Urothelium cell line (cell line): ENCODE measurements around the gene CIPC.
A peak's percentile ranks its signal among the peaks of the same experiment; 100 is the strongest.

ENCODE experiments used
- DNase-seq: peaks from one replicate; pipeline ENCODE4 v3.0.0; 2011; ENCODE audit warnings: low spot score, mixed read lengths
- FAIRE-seq: peaks from 2 replicates; lab custom pipeline; 2011; peaks lifted over from hg19 to GRCh38; lab: Jason Lieb, UNC

The CIPC gene

DNA sequence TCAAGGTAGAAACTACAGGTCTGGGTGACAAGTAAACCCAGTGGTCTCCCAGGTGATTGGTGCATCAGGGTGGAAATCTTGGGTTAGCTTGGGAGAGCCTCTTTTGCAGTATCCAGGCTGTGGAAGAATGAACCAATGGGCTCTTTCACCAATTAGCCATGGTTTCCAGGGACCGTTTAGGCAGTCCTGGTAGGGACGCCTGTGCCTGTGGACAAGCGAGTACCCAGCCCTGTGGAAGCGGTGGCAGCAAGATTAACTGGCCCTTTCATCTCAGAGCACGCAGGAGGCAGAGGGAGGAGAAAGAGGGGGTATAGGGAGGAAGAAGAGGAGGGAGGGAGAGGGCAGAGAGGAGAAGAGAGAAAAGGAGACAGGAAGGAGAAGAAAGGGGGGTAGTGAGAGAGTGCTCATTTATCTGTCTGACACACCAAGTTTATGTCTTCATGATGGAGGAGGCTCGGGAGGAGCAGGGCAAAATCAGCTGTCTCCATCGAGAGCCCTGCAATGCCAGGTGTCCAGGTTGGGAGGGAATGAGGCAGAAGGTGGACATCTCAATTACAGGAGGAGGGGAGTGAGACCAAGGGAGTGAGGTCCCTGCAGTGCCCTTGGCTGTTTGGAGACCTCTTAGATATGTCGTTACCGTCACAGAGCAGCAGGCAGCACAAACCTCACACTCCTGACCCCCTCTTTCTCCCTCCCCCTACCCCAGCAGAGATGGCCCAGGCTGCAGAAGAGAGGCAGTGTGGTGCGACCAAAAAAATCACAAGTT is 48.1 kb downstream of the CIPC start:
- DNase-seq (no peak), FAIRE-seq (peak; percentile 44)

DNA sequence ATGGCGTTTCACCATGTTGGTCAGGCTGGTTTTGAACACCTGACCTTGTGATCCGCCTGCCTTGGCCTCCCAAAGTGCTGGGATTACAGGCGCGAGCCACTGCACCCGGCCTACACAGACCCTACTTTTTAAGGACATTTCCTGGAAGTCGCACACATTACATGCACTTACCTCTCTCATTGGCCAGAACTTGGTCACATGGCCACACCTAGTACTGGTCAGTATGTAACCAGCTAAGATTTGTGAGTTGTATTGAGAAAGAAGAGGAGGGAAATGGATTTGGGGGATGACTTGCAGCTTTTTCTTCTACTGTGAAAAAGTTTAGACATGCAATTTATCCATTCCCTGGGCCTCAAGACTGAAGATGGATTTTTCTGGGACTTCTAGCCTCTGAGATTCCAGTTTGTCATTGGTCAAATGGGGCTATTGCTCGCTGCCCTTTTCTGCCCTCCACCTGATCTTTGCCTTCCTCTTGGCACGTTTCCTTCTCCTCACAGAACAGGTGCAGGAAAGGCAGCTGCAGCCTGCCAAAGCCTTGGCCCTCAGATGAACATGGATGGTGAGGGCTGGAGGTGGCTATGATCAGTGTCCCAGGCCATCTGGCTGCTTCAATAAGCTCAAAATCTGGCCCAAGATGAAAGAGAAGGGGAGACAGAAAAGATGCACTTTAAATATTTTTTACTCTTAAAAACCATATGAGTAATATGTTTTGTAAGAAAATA is 50.6 kb downstream of the CIPC start:
- DNase-seq (no peak), FAIRE-seq (no peak)

DNA sequence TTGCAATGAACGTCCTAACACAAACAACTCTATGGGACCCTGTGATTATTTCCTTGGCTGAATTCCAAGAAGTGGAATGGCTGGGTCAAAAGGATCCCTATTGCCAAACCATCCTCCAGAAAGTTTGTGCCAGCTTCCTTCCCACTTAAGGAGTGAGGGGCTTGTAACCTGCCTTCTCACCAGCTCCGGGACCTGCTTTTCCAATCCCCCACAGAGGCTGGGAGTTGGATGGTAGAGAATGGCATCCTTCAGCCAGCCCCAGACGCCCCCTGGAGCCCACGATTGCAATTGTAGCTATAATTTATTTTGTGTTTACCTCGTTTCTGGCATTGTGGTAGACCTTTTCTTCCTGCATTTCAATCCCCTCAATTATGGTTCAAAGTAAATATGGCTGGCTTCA is 53.2 kb downstream of the CIPC start:
- FAIRE-seq (no peak), DNase-seq (peak; percentile 73)

- FAIRE-seq (no peak), DNase-seq (peak; percentile 60)
Observed at GRCh38 chr14:77151918-77152588, 54.0 kb downstream of the CIPC start.

GRCh38 chr14:77153802-77154201 is 55.7 kb downstream of the CIPC start:
- DNase-seq (no peak), FAIRE-seq (no peak)

- no peak for DNase-seq
- FAIRE-seq: no peak
Observed at GRCh38 chr14:77154421-77154820, 56.4 kb downstream of the CIPC start.

- no peak for FAIRE-seq
- no peak for DNase-seq
Observed at GRCh38 chr14:77155083-77155482, 57.0 kb downstream of the CIPC start.

- peak; percentile 13 for DNase-seq
- peak; percentile 30 for FAIRE-seq
Observed at GRCh38 chr14:77157740-77158139, 59.7 kb downstream of the CIPC start.

DNA sequence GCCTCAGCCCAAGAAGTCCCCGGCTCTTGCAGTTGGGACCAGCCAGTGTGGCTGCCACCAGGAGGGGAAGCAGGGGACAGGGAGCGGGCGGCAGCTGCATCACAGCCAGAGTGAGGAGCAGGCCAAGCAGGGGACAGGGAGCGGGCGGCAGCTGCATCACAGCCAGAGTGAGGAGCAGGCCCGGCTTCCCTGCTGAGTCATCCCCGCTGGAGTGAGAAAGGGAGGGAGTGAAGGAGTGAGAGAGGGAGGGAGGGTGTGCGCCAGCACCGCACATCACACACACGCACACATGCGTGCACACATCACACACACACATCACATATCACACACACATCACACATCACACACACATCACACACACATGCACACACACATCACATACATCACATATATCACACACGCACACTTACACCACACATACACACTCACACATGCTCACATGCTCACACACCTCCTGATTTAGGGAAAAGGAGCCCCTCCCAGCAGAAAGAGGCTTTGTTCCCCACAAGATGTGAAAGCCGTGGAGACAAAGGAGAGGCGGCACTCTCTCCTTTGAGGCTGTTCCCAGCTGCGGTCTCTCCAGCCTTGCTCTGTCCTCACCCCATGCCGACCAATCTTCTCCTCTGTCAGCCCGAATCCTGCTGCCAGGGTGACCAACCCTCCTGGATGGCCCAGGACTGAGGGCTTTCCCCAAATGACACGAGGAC is 60.3 kb downstream of the CIPC start:
- FAIRE-seq: peak; percentile 100

GRCh38 chr14:77158882-77159255 is 60.8 kb downstream of the CIPC start:
- DNase-seq (no peak), FAIRE-seq (no peak)

More for the DNA sequence above, 60.3 kb downstream of the CIPC start:
- peak; percentile 89 for DNase-seq

DNA sequence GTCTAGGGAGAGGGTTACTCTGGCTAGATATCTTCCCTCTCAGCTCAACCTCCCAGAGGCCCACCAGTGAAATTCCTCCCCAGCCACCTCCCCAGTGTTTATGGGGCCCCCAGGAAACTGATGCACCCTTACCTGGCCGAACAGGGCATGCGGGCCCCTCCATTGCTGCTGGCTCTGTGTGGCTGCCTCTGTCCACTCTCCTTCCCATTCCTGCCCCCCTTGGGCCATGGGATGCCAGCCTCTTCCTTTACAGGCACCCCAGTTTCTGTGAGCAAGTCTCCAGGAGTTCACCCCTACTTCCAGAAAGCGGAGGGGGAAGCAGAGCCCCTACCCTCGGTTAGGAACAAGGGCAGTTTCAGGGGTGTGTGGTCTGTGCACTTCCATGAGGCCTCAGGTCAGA is 63.0 kb downstream of the CIPC start:
- no peak for FAIRE-seq

More for the DNA sequence above, 63.0 kb downstream of the CIPC start:
- DNase-seq: no peak
